GM13977 (cell line): Measurements from ENCODE around the gene GAPT.

Experiments
- DNase-seq: peaks from one replicate; pipeline ENCODE4 v3.0.0; 2012; ENCODE audit warnings: low spot score
- CTCF ChIP-seq: IDR thresholded peaks from 2 replicates; pipeline ENCODE4 v1.5.1; 2012; ENCODE audit warnings: mild to moderate bottlenecking, control low read depth; ENCODE audit not compliant: insufficient read depth; ENCODE audit errors: extremely low read depth, missing control alignments
- in situ Hi-C: fragments of 300-500 bp; cut with MboI; formaldehyde crosslinking; loops from one replicate; pipeline ENCODE4 v1.12.0; 2022; ENCODE audit warnings: low sequenced_read_pairs, low pct_unique_long_range_greater_than_20kb, mixed read lengths, inconsistent platforms; ENCODE audit not compliant: unreplicated experiment

Gene GAPT

GRCh38 chr5:58475404-58475803, 15.8 kb upstream of the GAPT start:
- in situ Hi-C loops = no loop called here
- DNase-seq = no peak
- no peak for TF ChIP-seq CTCF

GRCh38 chr5:58477760-58478376, 13.4 kb upstream of the GAPT start:
- in situ Hi-C loops = no loop called here
- DNase-seq = no peak

GRCh38 chr5:58481066-58481676, 10.1 kb upstream of the GAPT start:
- TF ChIP-seq CTCF = no peak
- no peak for DNase-seq
- in situ Hi-C loops = no loop called here

More at GRCh38 chr5:58477760-58478376, 13.4 kb upstream of the GAPT start:
- TF ChIP-seq CTCF = peak; percentile 35

GRCh38 chr5:58481828-58482227, 9.4 kb upstream of the GAPT start:
- in situ Hi-C loops = no loop called here
- no peak for TF ChIP-seq CTCF
- DNase-seq = no peak

GRCh38 chr5:58482536-58482935, 8.7 kb upstream of the GAPT start:
- TF ChIP-seq CTCF = no peak
- in situ Hi-C loops = no loop called here
- no peak for DNase-seq

- in situ Hi-C loops = no loop called here
Measured at GRCh38 chr5:58484505-58484904, 6.7 kb upstream of the GAPT start.

More at GRCh38 chr5:58484505-58484904, 6.7 kb upstream of the GAPT start:
- no peak for DNase-seq
- TF ChIP-seq CTCF = no peak
